Activated CD4-positive, CD25-positive, alpha-beta regulatory T cell treated with anti-CD3 and anti-CD28 coated beads, Interleukin-2, amount 50 U/mL, for 16 hours (primary cell): ENCODE measurements around the gene ZNF222.

Source experiments
- DNase-seq: peaks from one replicate; pipeline ENCODE4 v3.0.0-alpha.2; 2020; ENCODE audit warnings: low read depth, low spot score

Gene ZNF222

DNA sequence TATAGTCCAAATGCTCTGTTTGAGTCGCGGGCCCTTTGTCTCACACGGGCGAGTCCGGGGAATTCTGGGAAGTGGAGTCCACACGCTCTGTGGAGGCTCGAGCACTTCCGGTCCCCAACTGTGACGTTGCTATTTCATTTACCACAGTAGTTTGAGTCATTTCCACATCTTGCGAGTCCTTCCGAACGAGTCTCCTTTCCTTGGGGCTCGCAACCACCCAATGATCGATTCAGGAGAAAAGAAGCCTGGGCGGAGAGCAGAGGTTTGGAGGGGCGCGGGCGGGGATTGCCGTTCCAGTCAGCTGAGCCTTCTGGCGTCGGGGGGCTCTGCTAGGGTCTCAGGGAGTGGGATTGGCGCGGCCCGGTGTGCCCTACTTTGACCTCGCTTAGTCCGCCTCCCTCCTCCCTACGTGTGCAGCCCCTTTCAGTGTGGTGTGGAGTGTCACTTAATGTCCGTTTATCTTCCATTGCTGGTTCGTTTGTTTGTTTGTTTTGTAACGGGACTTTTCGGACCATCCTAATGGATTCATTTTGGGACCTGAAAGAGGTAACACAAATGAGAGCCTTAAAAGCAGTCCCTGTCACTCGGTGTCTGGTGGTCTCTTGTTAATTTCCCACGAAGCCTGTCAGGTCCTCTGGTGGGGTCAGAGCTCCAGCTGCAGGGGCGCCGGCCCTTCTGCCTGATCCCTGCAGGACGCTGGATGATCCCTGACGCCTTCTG lies at the start of gene ZNF222:
ZNF222 (plus strand) TSS at position 163 of the 720 bp plus-strand sequence; CDS start at position 221, 58 bp downstream.
- peak; percentile 55 for DNase-seq

DNA sequence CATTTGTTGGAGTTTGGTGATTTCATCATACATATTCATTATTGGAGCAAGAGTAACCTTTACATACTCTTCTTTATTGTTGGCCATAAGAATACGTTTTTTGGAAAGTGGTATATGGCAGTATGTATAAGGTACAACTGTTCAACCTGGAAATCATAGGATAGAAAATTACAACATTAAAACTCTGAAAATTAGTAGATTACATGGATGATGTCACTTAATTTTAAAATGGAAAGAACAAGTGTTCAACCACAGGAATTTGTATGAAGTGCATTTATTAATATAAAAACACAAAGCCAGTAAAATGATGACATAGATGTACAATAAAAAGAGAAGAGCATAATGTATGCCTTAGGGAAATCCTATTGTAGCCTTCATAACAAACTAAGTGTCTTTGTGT lies 48.4 kb upstream of the ZNF222 start:
- no peak for DNase-seq

DNA sequence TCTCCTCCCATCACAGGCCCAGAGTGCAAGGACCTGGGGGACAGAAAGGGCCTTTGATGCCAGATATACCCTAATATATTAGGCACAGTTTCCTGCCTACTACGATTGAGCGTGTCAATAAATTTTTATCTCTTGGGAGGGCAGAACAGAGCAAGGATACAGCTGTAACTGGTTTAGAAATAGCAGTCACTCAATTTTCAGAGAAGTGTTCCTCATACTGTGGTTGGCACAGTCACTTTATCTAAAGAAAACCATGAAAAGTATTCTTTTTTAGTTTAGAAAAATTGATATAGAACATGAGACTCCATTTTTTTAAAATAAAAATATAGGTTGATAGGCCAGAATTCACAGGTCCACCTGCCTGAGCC lies 41.7 kb upstream of the ZNF222 start:
- no peak for DNase-seq

DNA sequence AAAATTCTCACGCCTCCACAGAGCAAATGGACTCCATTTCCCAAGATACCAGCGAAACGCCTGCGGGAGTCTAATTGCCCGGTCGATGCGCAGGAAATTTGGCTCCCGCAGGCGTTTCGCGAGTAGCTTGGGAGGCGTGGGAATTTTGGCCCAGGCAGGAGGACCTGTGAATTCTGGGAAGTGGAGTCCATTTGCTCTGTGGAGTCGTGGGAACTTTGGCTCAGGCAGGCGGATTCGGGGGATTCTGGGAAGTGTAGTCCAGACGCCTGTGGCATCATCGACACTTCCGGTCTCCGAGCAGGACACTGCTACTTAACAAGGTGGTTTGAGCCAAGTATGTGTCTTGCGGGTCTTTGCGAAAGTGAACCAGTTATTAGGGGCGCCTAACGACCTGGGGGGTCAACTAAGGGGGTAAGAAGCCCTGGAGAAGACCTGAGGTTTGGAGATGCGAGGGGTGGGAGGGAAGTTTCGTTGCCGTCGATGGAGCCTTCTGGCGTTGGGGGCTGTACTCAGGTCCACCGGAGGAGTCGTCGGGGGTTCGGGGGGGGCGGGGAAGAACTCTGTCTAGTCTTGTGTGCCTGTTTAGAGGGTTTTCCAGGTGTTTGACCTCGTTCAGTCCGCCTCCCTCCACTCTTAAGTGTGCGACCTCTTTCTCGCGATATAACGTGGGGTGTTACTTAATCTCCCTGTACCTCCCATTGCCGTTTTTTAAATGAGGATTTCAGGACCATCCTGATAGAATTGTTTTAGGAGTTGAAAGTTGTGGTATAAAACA lies 41.1 kb upstream of the ZNF222 start, which contains the start of gene ZNF155:
ZNF155 (plus strand) TSS at position 277 of the 775 bp plus-strand sequence. CDS start 4,356 bp downstream, outside the sequence.
- peak; percentile 47 for DNase-seq

DNA sequence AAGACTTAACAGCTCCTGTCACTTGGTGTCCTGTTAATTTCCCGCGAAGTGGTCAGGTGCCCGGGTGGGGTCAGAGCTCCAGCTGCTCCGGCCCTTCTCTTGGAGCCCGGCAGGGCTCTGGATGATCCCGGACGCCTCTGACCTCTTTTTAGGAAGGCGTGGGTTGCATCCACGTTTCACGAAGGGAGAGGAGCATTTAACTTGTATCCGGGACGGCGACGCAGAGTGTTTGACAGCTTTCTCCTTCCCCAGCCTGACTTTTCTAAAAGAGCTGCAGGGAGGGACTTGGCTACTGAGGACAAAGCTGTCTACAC lies 40.5 kb upstream of the ZNF222 start:
- no peak for DNase-seq

DNA sequence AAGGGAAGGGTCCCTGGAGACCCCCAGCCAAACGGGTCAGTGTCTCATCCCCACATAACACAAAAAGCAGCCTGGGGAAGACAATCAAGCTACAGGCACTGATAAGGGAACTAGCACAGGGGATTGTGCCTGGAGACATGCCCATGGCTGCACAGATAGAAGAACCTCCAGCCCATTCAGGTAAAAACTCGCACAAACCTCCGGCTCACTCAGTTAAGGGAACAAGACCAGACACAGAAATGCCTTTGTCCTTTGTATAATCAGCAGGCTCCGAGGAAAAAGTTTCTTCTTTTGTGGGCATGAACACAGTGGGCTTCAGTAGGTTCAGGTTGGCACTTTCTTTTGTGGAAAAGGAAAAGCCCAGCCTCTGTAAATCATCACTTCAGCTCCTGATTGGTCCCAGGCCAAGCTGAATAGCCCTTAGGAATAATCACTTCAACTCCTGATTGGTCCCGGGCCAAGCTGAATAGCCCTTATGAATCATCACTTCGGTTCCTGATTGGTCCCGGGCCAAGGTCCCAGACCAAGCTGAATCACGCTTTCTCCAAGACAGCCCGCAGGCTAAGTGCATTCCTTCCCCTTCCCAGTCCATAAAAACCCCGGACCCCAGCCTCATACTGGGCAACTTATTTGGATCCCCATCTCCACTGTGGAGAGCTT lies 27.4 kb upstream of the ZNF222 start:
- DNase-seq: no peak

DNA sequence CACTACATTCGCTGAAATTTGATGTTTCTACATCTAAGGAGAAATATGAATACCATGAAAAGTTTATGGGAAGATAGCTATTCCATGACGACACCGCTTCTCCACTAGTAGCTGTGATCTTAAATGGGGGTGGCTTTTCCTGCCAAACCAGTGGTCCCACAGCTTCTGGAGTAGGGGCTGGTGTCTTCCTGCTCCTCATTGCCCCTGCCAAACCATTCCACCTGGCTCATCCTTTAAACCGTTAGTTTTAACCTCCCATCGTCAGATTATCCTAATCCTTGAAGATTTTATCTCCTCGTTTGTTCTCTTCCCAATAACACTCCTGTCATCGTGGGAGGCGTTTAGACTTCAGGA lies 23.0 kb upstream of the ZNF222 start:
- DNase-seq: no peak

DNA sequence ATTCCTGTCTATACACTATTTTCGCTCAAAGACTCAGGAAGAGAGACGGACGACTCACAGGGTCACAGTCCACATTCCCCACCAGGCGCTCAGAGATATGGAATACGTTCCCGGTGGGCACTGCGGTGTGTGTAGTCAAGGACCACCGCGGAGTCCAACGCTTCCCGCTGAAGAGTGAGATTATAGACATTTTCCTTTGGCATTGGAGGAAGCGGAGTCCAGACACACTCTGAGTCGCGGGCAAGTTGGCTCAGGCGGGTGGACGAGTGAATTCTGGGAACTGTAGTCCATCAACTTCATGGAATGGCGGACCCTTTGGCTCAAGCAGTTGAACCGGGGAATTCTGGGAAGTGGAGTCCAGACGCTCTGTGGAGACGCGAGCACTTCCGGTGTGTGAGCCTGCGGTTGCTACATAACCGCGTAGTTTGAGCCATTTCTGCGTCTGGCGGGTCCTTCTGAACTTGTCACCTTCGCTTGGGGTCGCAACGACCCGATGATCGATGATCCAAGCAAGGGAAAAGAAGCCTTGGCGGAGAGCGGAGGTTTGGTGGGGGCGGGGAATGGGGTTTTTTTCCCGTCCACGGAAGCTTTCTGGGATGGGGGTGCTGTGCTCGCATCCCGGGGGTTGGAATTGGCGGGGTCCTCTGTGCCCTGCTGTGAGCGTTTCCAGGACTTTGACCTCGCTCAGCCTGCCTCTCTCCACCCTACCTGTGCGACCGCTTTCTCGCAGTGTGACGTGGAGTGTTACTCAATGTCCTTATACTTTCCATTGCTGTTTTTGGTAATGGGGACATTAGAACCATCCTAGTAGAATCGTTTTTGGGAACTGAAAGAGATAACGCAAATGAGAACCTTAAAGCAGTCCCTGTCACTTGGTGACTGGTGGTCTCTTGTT lies 22.4 kb upstream of the ZNF222 start, which contains the start of gene ZNF230:
ZNF230 (plus strand) TSS at position 392 of the 895 bp plus-strand sequence. CDS start 4,122 bp downstream, outside the sequence.
- peak; percentile 74 for DNase-seq

DNA sequence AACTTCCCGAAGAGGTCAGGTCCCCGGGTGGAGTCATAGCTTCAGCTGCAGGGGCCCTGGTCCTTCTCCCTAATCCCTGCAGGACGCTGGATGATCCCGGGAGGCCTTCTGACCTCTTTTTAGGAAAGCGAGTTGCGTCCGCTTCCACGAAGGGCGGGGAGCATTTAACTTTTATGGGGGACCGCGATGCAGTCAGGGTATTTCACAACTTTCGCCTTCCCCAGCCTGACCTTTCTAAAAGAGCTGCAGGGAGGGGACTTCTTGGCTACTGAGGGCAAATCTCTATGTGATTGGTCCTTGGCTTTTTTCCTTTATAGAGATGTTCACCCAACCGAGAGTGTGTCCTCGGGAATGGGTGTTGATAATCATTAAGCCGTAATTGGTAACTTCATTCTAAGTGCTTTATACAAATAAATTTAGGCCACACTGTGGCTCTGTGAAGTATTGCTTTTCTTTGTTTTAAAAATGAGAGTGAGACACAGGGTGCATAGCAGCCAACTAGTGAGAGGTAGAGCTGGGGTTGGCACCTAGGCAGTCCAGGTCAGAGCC lies 21.6 kb upstream of the ZNF222 start:
- no peak for DNase-seq

DNA sequence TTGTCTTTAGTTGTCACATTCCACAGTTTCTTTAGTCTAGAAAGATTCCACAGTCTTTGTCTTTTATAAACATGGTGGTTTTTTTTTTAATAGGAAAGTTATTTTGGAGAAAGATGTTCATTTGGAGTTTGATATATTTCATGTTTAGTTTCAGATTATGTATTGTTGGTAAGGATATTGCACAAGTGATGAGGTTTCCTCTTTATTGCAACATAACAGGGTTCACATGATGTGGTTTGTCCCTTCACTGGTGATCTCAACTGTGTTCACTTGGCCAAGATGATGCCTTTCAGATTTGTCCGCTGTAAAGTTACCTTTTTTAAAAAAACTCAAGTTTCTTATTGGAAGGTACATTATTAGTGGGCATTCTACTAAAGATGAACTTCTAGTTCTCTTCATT lies 19.2 kb upstream of the ZNF222 start:
- DNase-seq: no peak

DNA sequence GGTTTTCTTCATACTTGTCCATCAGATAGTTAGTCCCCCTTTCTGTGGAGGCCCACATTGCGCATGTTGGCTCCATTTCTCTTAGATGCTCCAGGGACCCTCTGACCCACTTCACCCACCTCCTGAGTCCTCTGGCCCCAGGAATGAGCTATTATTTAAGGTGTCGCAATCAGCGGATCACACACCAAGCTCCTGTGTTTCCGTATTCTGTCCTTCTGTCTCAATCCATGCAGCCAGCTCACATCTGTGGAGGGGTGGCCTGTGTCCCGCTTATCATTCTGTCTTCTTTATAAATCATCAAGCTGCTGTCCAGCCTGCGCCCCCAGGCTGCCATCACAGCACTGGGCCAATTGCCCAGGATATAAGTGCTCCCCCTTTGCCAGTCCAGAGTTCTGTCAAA lies 17.7 kb upstream of the ZNF222 start:
- no peak for DNase-seq

DNA sequence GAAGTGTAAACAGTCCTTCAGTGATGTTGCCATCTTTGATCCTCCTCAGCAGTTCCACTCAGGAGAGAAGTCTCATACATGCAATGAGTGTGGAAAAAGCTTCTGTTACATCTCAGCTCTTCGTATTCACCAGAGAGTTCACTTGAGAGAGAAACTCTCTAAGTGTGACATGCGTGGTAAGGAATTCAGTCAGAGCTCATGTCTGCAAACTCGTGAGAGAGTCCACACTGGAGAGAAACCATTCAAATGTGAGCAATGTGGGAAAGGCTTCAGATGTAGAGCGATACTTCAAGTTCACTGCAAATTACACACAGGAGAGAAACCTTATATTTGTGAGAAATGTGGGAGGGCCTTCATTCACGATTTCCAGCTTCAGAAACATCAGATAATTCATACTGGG lies 14.7 kb upstream of the ZNF222 start:
- no peak for DNase-seq

DNA sequence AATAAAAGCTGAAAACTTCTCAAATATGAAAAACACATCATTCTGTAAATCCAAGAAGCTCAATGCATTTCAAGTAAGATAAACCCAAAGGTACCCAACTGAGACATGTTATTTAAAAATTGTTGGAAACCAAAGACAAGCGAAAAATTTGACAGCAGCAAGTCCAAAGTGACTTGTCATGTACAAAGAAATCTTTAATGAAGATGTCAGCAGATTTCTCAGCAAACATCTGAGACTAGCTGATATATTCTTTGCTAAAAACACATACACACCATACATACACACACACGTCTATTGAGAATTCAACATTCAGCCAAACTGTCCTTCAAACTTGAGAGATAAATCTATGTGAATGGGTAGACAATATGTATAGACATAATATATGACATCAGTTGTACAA lies 5.7 kb upstream of the ZNF222 start:
- no peak for DNase-seq

DNA sequence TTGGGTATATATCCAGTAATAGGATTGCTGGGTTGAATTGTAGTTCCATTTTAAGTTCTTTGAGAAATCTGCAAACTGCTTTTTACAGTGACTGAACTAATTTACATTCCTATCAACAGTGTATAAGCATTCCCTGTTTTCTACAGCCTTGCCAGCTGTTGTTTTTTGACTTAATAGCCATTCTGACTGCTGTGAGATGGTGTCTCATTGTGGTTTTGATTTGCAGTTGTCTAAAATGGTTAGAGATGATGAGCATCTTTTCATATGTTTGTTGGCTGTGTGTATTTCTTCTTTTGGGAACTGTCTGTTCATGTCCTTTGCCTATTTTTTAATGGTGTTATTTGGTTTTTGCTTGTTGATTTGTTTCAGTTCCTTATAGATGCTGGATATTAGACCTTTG lies 4.0 kb upstream of the ZNF222 start:
- no peak for DNase-seq

DNA sequence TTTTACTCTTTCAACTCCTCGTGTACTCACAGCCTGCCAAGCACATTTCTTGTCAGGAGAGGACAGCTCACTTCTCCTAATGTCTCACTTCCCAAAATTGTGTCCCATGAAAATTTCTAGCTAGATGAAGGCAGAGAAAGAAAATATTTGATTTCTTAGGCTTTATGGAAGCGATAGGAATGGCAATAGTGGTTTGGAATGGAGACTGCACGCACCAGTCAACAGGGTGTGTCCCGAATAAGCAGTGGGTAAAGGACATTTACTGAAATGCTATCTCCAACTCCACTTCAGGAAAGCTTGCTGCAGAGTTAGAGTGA lies 321 bp upstream of the ZNF222 start:
- DNase-seq: no peak

DNA sequence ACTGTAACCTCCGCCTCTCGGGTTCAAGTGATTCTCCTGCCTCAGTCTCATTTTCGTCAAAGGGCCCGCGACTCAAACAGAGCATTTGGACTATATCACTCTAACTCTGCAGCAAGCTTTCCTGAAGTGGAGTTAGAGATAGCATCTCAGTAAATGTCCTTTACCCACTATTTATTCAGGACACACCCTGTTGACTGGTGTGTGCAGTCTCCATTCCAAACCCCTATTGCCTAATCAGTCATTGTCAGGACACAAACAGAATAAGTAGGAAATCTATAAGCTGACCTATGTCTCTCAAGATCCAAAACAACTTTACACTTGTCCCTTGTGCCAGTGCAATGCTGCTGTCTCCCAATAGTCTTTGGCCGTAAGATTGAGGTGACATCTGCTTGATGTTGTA lies 1.4 kb downstream of the ZNF222 start:
- no peak for DNase-seq

DNA sequence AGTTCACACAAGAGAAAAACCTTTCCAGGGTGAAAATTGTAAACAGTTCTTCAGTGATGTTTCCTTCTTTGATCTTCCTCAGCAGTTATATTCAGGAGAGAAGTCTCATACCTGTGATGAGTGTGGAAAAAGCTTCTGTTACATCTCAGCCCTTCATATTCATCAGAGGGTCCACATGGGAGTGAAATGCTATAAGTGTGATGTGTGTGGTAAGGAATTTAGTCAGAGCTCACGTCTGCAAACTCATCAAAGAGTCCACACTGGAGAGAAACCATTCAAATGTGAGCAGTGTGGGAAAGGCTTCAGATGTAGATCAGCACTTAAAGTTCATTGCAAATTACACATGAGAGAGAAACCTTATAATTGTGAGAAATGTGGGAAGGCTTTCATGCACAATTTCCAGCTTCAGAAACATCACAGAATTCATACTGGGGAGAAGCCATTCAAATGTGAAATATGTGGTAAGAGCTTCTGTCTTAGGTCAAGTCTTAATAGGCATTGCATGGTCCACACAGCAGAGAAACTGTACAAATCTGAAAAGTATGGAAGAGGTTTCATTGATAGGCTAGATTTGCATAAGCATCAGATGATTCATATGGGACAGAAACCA lies 6.9 kb downstream of the ZNF222 start:
- no peak for DNase-seq

DNA sequence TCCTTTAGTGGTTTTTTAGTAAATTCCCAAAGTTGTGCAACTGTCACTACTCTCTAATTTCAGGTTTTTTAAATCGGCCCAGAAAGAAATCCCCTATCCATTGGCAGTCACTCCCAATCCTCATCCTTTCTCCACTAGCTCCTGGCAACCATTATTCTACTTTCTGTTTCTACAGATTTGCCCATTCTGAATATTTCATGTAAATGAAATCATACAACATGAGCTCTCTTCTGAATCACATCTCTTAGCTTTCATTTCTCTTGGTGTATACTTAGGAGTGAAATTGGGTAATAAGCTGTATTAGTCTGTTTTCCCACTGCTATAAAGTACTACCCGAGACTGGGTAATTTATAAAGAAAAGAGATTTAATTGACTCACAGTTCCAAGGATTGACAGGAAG lies 17.0 kb downstream of the ZNF222 start:
- DNase-seq: no peak

DNA sequence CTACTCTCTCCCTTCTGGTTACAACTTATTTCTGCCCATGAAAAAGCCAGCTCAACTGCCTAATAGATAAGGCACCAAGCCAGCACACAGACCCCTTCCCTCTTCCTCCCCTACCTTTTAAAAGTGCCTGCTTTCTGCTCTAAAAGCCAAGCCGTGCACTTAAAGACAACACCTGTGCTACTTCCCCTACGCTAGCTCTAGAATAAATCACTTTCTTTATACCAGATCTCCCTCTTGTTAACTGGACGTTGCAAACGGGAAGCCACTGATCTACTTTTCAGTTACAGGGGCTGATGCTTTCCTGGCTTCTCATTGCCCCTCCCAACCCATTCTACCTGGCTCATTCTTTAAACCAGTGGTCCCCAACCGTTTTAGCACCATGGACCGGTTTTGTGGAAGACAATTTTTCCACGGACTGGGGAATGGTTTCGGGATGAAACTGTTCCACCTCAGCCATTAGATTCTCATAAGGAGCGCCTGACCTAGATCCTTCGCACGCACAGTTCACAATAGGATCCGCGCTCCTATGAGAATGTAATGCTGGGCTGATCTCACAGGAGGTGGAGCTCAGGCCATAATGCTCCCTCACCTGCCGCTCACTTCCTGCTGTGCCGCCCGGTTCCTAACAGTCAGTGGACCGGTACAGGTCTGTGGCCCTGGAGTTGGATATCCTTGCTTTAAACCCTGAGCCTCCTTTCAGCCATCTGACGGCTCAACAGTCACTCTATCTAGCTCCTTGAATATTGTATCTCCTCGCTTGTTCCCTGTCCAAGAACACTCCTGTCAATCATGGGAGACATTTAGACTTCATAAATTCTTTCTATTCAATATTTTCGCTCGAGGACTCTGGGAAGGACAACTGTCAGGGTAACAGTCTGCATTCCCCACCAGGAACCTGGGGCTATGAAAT lies 25.8 kb downstream of the ZNF222 start:
- DNase-seq: no peak
